CD4-positive, alpha-beta T cell (primary cell): Measurements from ENCODE around the gene OGDH. TPM values are rescaled to one million over a fixed set of nuclear protein-coding genes. Genes with fewer than 3 reads are reported as not detected.

Source experiments
- ATAC-seq: fragments of 200-7000 bp; cut with Tn5 transposase; one replicate; pipeline ENCODE4 v1.10.0; 2022; ENCODE audit warnings: mild to moderate bottlenecking; ENCODE audit not compliant: poor library complexity
- CTCF ChIA-PET: fragments of 350-600 bp; sonication (Branson Sonifier 250); formaldehyde crosslinking; loops from one replicate; lab custom pipeline; 2021; ENCODE audit warnings: antibody characterized with exemption, inconsistent platforms; lab: Charles Lee
- POLR2A ChIA-PET: fragments of 350-600 bp; sonication (Branson Sonifier 250); formaldehyde crosslinking; loops from one replicate; lab custom pipeline; 2021; ENCODE audit warnings: antibody characterized with exemption, inconsistent platforms; lab: Charles Lee
- DNase-seq, 14 experiments: peaks; one replicate each; pipeline ENCODE4 v3.0.0-alpha.2; 2013 to 2020; ENCODE audit warnings: mixed read lengths in 2 of 14
- H3K27ac ChIP-seq, 2 donors: one replicate each; pipeline versions ENCODE4 v1.5.1 to v1.7.0; 2013; ENCODE audit warnings: low read length in 2 of 2, low read depth in 1 of 2, mild to moderate bottlenecking in 1 of 2
- H3K27me3 ChIP-seq, 2 experiments: 1 replicate in 1 of 2; 2 replicates in 1 of 2; pipeline versions ENCODE4 v1.6.1 to v1.7.0; 2013; ENCODE audit warnings: low read length in 2 of 2, control low read depth in 1 of 2, mild to moderate bottlenecking in 1 of 2, moderate library complexity in 1 of 2; ENCODE audit not compliant: insufficient read depth in 2 of 2, control insufficient read depth in 1 of 2
- H3K36me3 ChIP-seq: one replicate; pipeline ENCODE4 v1.6.1; 2013; ENCODE audit warnings: low read length, control low read depth; ENCODE audit not compliant: insufficient read depth
- H3K4me1 ChIP-seq: one replicate; pipeline ENCODE4 v1.6.1; 2013; ENCODE audit warnings: low read length, control low read depth; ENCODE audit not compliant: insufficient read depth
- H3K4me3 ChIP-seq: one replicate; pipeline ENCODE4 v1.5.1; 2013; ENCODE audit warnings: mild to moderate bottlenecking, low read length, moderate library complexity
- H3K9me3 ChIP-seq, 2 experiments: 1 replicate in 1 of 2; 2 replicates in 1 of 2; pipeline versions ENCODE4 v1.6.1 to v1.7.0; 2013; ENCODE audit warnings: low read length in 2 of 2, mild to moderate bottlenecking in 2 of 2, control low read depth in 1 of 2, moderate library complexity in 1 of 2; ENCODE audit not compliant: control insufficient read depth in 1 of 2, insufficient read depth in 1 of 2
- H3K27ac Mint-ChIP-seq: one replicate; pipeline ENCODE4 v1.8.0; 2020; ENCODE audit warnings: mixed read lengths
- H3K27me3 Mint-ChIP-seq: one replicate; pipeline ENCODE4 v1.8.0; 2021; ENCODE audit warnings: mixed read lengths
- H3K36me3 Mint-ChIP-seq: one replicate; pipeline ENCODE4 v1.8.0; 2021; ENCODE audit warnings: low read depth, mixed read lengths
- H3K4me1 Mint-ChIP-seq: one replicate; pipeline ENCODE4 v1.8.0; 2021; ENCODE audit warnings: low read depth, mixed read lengths
- H3K4me3 Mint-ChIP-seq: one replicate; pipeline ENCODE4 v1.8.0; 2020; ENCODE audit warnings: mild to moderate bottlenecking, mixed read lengths
- H3K9me3 Mint-ChIP-seq: one replicate; pipeline ENCODE4 v1.8.0; 2020; ENCODE audit warnings: mixed read lengths
- CTCF ChIP-seq: fragments of 200-600 bp; IDR thresholded peaks from one replicate; pipeline ENCODE4 v1.8.0; 2022; ENCODE audit warnings: antibody characterized with exemption, mild to moderate bottlenecking
- intact Hi-C, 2 experiments: fragments of 100-400 bp; cut with DNase I in 1 of 2; cut with micrococcal nuclease in 1 of 2; formaldehyde crosslinking; loops; one replicate each; pipeline versions ENCODE4 v1.15.1 to v1.9.0; 2023 to 2025; cut with DNase I, micrococcal nuclease
- total RNA-seq, 174 experiments: library from RNA in 2 of 174; stranded (reverse) in 2 of 174; gene quantifications; one replicate each; pipeline ENCODE4 v1.2.3 and lab custom pipeline; 2021 to 2026

OGDH gene
- total RNA-seq, 2 experiments from 2014 or later: 39.8 to 43.8 TPM

DNA sequence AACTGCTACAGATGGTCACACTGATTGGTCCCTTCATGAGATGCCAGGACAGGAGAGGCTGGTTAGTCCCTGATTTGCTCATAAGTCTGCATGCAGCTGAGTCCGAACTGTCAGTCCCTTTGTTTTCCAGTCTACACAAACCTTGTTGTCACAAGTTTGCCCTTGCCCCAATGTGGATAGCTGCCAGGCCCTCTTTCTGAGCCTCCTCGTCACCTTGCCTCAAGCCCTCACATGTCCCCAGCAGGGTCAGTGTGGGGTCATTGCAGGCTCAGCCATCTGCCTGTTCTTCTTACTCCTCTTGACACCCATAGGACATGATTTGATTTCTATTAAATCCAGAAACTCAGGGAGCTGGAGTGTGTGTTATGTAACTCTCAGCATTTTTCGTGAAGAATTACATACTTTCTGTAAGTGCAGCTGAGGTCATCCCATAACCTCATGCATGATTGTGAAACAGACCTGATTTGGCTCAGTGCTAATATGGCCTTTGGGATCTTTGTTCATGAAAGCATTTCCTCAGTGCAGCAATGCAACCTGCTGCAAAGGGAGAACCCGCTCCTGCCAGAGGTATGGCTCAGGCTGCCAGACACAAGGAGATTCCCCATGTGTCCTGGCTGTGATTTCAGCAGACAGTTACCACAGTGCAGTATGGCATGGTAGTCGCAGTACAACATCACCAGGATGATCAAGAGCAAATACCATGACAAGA lies 72.2 kb downstream of the OGDH start:
- Mint-ChIP-seq H3K4me1 (no peaks in the 10 kb centered on the region), H3K27ac (no peak overlapping the region), H3K9me3 (no peaks in the 10 kb centered on the region), H3K4me3 (no peak overlapping the region), H3K36me3 (peaks cover 85% of the 10 kb centered on the region), H3K27me3 (no peaks in the 10 kb centered on the region)
- CTCF ChIA-PET: interaction anchor here (0.6 kb wide), 1 partner anchor 90 kb away, joined by 3 read pairs; no protein-coding TSS in a partner anchor
- no peaks in the 10 kb centered on the region for H3K9me3 ChIP-seq
- ATAC-seq (no peak), DNase-seq (no peak)
- intact Hi-C loops: no loop called here
- no peaks in the 10 kb centered on the region for H3K4me1 ChIP-seq
- TF ChIP-seq CTCF: no peak
- POLR2A ChIA-PET: no interaction called here
- H3K4me3 ChIP-seq: no peak overlapping the region
- H3K27me3 ChIP-seq: no peaks in the 10 kb centered on the region
- H3K36me3 ChIP-seq: peaks cover 78% of the 10 kb centered on the region
- H3K27ac ChIP-seq: no peak overlapping the region

DNA sequence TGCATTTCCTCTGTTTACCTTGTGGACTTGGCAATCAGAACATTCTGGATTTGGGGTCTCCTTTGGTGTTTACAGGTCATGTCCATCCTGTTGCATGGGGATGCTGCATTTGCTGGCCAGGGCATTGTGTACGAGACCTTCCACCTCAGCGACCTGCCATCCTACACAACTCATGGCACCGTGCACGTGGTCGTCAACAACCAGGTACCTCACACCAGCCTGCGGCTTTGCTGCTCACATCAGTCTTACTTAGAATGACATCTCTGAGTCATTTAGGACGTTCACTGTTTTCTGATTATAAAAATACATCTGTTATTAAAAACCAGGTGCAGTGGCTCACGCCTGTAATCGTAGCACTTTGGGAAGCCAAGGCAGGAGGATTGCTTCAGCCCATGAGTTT lies 75.2 kb downstream of the OGDH start:
- Mint-ChIP-seq H3K9me3 (no peaks in the 10 kb centered on the region), H3K4me1 (no peaks in the 10 kb centered on the region), H3K27ac (no peak overlapping the region), H3K27me3 (no peaks in the 10 kb centered on the region), H3K4me3 (no peak overlapping the region), H3K36me3 (peaks cover 78% of the 10 kb centered on the region)
- no peaks in the 10 kb centered on the region for H3K4me1 ChIP-seq
- TF ChIP-seq CTCF: no peak
- no peak overlapping the region for H3K4me3 ChIP-seq
- H3K9me3 ChIP-seq: no peaks in the 10 kb centered on the region
- peaks cover 74% of the 10 kb centered on the region for H3K36me3 ChIP-seq
- no peak for ATAC-seq
- ChIA-PET CTCF (interaction anchor here (0.7 kb wide), 1 partner anchor 21 kb away, joined by 3 read pairs; no protein-coding TSS in a partner anchor), POLR2A (no interaction called here)
- no peak overlapping the region for H3K27ac ChIP-seq
- no peaks in the 10 kb centered on the region for H3K27me3 ChIP-seq
- intact Hi-C loops: no loop called here
- no peak for DNase-seq

GRCh38 chr7:44685723-44686122 lies 79.3 kb downstream of the OGDH start:
- Histone ChIP-seq H3K9me3 (no peaks in the 10 kb centered on the region), H3K4me1 (no peaks in the 10 kb centered on the region), H3K27ac (no peak overlapping the region), H3K4me3 (no peak overlapping the region), H3K27me3 (no peaks in the 10 kb centered on the region), H3K36me3 (peaks cover 58% of the 10 kb centered on the region)
- H3K9me3 Mint-ChIP-seq: no peaks in the 10 kb centered on the region
- ATAC-seq (no peak), DNase-seq (no peak)
- H3K4me1 Mint-ChIP-seq: no peaks in the 10 kb centered on the region
- H3K27me3 Mint-ChIP-seq: no peaks in the 10 kb centered on the region
- intact Hi-C loops: no loop called here
- TF ChIP-seq CTCF: no peak
- H3K27ac Mint-ChIP-seq: peak overlapping the region; percentile 49
- H3K36me3 Mint-ChIP-seq: peaks cover 64% of the 10 kb centered on the region
- CTCF ChIA-PET: no interaction called here
- no peak overlapping the region for H3K4me3 Mint-ChIP-seq
- POLR2A ChIA-PET: interaction anchor here (0.7 kb wide), 1 partner anchor 12 kb away, joined by 4 read pairs; no protein-coding TSS in a partner anchor
